ENCODE measurements around the gene RPS17.
"Not testable (repeated sequence)": the region's sequence is repeated elsewhere in the genome, so short reads cannot be mapped to it uniquely, and the experiment has no call there.

Gene RPS17

DNA sequence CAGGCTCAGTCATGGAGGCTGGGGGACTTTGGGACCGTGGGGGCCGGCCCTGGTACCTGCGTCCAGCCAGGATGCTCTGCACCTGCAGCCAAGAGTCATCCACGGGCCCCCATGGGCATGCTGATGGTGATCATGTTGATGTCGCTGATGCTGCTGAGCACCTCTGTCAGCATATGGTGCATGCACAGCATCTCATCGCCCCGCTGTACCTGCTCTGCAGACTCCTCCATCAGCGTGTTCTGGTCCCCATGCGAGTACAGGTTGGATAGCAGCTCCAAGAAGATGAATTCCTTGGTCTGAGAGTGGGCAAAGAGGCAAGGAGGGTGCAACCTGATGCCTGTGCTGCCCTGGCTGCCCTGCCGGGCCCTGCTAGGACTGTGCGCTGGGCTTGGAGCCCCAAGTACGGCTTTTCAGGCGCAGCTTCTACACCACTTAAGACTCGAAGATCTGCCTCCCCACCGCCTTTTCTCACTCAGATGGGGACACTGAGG, 7.2 kb downstream of the RPS17 start:
- no peak overlapping the region for H3K4me3 ChIP-seq (ENCODE audit: low read length)
- TF ChIP-seq, protein P1, sequence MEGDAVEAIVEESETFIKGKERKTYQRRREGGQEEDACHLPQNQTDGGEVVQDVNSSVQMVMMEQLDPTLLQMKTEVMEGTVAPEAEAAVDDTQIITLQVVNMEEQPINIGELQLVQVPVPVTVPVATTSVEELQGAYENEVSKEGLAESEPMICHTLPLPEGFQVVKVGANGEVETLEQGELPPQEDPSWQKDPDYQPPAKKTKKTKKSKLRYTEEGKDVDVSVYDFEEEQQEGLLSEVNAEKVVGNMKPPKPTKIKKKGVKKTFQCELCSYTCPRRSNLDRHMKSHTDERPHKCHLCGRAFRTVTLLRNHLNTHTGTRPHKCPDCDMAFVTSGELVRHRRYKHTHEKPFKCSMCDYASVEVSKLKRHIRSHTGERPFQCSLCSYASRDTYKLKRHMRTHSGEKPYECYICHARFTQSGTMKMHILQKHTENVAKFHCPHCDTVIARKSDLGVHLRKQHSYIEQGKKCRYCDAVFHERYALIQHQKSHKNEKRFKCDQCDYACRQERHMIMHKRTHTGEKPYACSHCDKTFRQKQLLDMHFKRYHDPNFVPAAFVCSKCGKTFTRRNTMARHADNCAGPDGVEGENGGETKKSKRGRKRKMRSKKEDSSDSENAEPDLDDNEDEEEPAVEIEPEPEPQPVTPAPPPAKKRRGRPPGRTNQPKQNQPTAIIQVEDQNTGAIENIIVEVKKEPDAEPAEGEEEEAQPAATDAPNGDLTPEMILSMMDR (conservative IDR thresholded peaks at IDR 0.05; ENCODE audit: low read length) = no peak
- DNase-seq (ENCODE audit: low read depth) = no peak

DNA sequence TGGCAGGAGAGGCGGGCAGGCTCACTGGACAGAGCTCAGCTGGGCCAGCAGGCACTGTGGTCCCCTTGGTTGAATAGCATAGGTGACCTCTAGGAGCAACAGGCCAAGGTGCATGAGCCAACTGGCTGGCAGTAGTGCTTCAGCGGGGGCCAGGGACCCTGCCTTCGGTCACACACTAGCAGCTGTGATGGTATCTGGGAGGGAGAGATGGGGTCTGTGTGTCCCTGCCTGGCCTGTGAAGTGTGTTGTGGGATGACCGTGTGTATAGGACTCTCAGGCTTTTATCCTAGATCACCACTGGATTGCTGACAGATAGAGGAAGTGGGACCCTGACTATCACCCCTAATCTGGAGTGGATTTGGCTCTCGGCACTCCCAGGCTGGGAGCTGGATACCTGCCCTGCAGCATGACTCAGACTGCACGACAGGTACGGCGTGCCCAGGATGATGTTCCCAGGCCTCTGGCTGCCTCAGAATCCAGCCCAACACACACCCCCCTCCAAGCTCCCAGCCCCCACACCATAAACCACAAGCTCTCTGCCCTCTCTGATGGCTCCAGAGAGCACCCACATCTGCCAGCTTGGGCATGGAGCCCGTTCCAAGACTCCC, 7.8 kb downstream of the RPS17 start:
- no peak overlapping the region for H3K4me3 ChIP-seq (ENCODE audit: low read length)
- TF ChIP-seq, protein P1 (conservative IDR thresholded peaks at IDR 0.05; ENCODE audit: low read length) = no peak
- DNase-seq (ENCODE audit: low read depth) = no peak

DNA sequence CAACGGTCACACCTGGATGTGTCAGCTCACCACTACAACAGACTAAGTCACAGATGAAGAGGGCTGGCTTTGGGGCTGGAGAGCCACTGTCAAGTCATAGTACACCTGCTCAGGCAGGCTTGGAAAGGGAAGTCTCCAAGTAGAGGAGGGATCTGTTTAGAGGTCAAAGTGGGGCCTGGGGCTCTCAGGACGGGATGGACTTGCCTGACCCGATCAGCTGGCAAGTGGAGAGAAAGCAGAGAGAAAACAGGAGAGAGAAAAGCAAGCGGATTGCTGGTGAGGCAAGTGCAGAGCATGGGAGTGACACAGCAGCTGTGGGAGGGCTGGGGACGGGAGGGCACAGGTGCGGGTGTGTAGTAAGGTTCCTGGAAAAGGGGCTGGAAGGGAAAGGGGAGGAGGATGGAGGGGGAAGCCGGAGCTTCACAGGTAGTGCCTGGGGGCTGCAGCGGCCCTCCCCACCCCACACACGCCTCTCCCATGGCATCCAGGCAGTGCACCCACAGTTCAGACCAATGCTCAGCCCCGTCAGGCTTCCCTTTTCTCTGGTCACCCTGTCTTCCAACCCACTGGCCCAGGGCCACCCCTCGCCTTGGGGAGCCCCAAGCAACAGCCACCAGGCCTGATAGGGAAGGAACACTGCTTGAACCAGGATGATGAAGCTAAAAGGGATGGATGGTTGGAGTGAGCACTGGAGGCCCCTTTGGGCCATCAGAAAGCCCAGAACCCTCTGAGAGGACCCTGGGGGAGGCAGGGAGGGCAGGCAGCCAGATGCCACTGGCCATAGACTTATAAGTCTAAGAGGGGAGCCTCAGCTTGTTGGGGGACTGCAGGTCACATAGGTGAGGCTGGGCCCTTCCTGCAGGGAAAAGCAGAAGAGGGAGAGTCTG, 8.5 kb downstream of the RPS17 start:
- TF ChIP-seq, protein P1 (conservative IDR thresholded peaks at IDR 0.05; ENCODE audit: low read length) = no peak
- no peak for DNase-seq (ENCODE audit: low read depth)
- H3K4me3 ChIP-seq (ENCODE audit: low read length) = no peak overlapping the region

DNA sequence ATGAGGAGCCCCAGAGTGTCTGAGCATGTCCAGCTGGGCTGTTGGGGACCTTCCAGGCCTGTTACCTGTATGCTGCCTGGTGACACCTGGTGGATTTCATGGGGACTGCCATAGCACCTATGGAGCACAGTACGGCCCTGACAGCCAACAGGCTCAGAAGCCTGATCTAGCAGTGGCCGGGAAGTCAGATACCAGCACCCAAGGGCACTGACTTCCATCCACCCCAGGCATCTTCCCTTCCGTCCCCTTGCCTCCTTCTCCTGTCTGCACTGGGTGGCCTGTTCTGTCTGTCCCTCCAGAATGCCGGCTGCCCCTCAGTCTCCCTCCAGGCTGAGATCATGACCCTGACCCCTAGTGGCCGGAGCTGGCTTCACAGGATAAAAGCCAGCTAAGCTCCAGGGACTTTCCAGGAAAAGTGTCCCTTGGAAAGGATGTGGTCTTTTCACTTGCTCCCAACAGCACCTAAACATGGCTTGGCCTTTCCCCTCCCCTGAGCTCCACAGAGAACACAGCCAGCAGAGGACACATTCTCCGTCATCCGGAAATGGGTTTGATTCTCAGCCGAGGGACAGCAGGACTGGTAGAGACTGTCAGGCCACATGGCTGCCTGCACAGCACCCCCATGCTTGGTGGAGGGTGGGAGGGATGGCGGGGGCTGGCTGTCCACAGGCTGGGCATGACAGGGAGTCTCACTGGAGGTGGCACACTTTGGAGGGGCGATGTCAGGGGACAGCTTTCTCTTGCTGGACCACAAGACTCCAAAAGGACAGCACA, 9.5 kb downstream of the RPS17 start:
- peak overlapping the region; percentile 35 for H3K4me3 ChIP-seq (ENCODE audit: low read length)
- peak; percentile 44 for DNase-seq (ENCODE audit: low read depth)

DNA sequence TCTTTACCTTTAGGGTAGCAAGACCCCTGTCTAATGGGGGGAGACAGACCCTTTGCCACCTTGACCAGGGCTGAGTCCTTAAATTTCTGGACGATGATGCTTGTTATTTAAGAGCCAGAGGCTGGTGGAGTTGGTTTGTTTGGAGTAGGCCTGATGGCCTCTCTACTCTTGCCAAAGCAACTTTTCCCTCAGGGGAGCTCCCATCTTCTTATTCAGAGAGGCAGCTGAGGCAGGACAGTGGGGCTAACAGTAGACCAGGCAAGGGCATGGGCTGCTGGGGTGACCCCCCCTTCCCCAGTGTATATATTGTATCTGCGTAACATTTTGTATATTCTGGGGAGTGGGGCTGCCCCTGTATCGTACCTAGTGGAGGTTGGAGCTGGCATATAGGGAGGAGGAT, 10.3 kb downstream of the RPS17 start:
- no peak for DNase-seq (ENCODE audit: low read depth)
- TF ChIP-seq, protein P1 (conservative IDR thresholded peaks at IDR 0.05; ENCODE audit: low read length) = no peak
- H3K4me3 ChIP-seq (ENCODE audit: low read length) = no peak overlapping the region

More for the DNA sequence above, 9.5 kb downstream of the RPS17 start:
- TF ChIP-seq, protein P1 (conservative IDR thresholded peaks at IDR 0.05; ENCODE audit: low read length) = peak; percentile 72

DNA sequence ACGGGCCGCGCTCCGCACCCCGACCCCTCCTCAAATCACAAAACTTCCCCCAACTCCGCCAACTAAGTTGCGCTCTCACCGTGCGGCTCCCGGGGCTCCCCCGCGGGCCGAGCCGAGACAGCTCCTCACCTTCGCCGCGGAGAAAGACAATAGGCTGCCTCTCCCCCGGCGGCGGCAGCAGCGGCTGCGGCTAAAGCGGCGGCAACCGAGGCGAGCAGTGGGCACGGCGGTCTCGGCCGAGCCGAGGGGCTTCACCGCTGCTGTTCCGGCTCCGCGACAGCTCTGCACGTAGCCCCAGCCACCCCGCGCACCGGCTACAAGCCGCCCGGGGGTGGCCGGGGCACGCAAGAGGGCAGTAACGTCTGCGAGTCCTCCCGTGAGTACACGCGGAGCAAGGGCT, 26.7 kb downstream of the RPS17 start:
- DNase-seq (ENCODE audit: low read depth); H3K4me3 ChIP-seq (ENCODE audit: low read length): not testable (repeated sequence)

DNA sequence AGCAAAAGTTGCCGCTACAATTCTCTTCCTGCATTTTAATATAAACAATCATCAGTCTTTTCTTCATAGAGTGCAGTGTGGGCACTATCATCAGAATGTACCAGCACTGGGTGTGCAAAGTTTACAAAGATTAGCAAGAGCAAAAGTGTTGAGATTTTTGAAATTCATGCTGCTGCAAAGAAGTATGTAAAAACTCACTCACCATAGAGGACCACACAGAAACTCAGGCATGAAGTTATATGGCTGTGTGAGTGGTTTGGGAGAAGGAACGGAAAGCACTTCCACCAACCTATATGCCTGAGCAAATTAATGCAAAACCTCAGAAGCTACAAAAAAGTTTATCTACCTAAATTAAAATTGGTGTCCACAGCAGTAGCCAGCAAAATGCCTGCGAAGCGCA, 32.6 kb downstream of the RPS17 start:
- not testable (repeated sequence) for H3K4me3 ChIP-seq (ENCODE audit: low read length); DNase-seq (ENCODE audit: low read depth)

DNA sequence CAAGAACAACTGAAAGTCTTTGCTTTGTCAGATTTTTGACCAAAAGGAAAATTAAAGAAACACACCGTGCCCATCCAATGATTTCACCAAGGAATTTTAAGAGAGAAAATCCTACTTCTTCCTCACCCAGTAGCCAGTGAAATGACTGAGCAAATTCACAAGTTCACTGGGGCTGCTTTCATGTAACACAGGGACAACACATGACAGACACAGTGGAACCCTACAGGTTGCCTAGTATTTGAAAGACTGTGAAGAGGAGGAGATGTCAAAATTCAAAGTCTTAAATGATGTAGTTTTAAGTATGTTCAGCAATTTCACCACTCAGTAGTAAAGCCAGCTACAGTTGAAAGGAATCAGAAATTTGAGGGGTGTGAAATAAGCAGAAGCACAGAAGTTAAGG, 33.2 kb downstream of the RPS17 start:
- not testable (repeated sequence) for DNase-seq (ENCODE audit: low read depth); H3K4me3 ChIP-seq (ENCODE audit: low read length)

DNA sequence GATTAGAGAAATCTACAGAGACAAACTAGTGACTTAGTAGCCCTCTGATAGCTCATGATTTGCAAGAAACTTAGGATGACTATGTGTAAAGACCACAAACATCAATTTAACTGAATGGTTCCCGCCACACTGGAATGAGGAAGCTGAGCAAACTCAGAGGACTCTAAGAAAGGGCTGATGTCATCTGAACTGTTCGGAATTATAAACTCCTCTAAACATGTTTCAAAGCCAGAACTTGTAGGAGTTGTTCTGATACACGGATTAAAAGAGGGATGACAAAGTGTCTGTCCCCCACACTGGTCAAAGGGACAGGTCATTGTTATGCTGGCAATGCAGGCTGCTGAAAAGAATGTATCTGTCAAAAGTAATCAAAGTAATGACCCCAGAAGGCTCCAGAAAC, 34.4 kb downstream of the RPS17 start:
- not testable (repeated sequence) for DNase-seq (ENCODE audit: low read depth)

DNA sequence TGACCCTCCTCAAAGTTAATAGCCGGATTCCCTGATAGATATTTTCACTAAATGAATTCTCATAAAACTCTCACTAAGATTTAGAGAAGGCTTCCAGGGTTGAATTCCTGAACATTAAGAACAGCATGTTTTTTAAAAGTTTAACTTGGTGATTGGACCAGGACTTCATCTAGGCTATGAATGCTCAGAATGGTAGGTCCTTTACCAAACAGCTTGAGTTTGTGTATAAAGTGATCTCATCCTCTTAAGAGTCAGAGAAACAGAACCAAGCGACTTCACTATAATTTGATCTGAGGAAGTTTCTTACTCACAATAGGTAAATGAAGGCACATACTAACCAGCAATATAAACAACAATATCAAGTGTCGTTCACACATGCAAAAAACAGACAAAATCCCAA, 36.2 kb downstream of the RPS17 start:
- H3K4me3 ChIP-seq (ENCODE audit: low read length); DNase-seq (ENCODE audit: low read depth): not testable (repeated sequence)

More for the DNA sequence above, 34.4 kb downstream of the RPS17 start:
- H3K4me3 ChIP-seq (ENCODE audit: low read length) = not testable (repeated sequence)

All from AG10803 (cell line).